NOMO-1 (cell line): ENCODE measurements around the gene BEND5.

Experiments
- DNase-seq, 2 experiments: peaks; one replicate each; lab custom pipeline; 2025; ENCODE audit not compliant: unreplicated experiment in 2 of 2; lab: John Stamatoyannopoulos, UW

The BEND5 gene, protein sequence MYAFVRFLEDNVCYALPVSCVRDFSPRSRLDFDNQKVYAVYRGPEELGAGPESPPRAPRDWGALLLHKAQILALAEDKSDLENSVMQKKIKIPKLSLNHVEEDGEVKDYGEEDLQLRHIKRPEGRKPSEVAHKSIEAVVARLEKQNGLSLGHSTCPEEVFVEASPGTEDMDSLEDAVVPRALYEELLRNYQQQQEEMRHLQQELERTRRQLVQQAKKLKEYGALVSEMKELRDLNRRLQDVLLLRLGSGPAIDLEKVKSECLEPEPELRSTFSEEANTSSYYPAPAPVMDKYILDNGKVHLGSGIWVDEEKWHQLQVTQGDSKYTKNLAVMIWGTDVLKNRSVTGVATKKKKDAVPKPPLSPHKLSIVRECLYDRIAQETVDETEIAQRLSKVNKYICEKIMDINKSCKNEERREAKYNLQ

DNA sequence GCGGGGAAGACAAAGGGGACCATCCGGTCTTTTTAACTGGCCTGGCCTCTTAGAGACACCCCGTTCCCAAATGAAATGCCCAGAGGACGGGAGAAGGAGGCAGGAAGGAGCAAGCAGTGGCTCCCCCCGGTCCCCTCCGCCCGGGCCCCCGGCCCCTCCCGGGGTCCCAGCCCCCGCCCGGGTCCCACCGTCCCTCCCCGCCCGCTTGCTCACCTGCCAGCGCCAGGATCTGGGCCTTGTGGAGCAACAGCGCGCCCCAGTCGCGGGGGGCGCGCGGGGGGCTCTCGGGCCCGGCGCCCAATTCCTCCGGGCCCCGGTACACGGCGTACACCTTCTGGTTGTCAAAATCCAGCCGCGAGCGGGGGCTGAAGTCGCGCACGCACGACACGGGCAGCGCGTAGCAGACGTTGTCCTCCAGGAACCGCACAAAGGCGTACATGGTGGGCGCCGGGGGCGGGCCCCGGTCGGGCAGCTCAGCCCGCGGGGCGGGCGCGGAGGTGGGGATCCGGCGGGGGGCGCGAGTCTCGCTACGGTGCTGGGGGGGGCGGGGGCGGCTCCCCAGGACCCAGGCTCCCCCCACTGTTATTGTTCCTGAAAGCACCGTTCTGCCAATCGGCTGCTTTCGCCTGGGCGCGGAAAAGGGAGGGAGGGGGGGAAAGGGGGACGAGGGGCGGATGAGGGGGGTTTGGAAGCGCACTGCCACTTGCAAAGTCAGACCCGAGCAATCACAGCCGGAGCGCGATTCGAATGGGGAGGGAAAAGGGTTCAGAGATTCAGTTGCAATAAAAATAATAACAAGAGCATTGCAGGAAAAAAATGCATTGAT lies at the start of gene BEND5:
TSS of gene BEND5 (minus strand) at position 499 of the 826 bp plus-strand sequence. CDS start at position 439, 60 bp downstream.
- peak; percentile 40 to 49 for DNase-seq

DNA sequence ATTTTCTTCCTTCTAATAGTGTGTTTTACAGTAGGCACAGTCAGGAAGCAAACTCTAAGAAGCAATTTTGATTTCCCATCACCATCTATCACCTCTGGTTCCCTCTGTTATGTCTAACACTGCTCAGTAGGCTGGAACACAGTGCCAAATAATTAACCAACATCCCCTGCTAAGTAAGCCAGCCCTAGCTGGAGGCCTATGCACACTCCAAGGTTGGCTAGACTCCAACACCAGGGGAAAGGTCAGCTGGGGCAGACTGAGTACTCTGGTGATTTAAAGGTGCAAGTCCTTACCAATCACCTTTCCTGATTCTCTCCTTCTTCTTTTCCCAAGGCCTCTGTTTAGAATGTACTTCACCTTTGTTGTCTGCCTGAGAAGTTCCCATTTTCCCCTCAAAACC lies 46.5 kb upstream of the BEND5 start:
- no peak for DNase-seq

DNA sequence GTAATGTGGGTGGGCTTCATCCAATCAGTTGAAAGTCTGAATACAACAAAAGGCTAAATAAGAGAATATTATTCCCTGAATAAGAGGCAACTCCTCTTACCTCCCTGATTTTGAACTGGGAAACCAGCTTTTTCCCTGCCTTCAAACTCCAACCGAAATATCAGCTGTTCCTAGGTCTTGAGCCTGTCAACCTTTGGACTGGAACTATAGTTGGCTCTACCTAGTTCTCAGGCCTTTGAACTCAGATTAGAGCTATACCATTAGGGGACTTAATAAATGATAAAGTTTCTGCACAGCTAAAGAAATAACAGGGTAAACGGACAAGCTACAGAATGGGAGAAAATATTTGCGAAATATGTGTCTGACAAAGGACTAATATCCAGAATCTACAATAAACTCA lies 43.8 kb upstream of the BEND5 start:
- no peak for DNase-seq

DNA sequence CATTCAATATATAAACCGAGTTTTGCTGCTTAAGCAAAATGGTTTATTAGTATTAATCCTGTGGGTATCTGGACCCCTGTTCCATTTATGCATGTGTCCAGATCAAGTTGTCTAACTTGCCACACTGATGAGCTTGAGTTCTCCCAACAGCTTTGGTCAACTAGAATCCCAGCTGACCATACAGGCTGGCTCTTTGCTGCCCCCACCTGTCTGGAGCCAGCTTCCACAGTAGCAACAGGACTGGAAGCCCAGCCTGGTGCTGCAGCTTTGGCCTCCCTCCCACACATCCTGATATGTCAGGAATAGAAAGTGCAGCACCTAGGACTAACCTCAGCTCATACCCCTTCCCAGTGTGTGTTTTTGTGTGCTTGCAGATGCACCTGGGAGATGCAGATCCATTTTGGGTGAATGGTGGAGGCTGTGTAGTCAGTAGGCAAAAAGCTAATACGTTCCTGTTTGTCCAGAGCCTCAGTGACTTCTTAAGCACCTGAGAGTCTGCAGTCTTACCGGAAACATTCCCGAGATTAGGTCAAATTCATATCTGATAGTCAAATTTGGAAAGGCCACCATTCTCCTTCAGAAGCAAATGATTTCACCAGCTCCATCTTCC lies 40.9 kb upstream of the BEND5 start:
- DNase-seq: peak; percentile 36 to 58

DNA sequence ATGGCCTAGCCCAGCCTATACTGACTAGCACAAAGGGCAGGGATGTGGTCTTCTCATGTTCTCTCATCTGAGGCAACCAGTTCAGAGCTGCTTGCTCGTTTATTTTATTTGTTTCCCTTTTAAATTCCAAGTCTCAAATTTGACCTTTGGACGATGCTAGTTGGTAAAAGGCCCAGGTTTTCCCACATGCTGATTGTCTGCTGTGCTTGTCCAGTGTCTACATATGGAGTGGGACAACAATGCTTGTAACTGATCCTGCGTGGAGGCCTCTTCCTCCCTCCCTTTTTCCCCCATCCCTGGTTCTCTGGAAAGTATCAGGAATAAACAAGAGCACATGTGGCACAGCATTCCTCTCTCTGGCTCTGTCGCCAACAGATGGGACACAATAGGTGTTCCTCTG lies 34.0 kb upstream of the BEND5 start:
- DNase-seq: no peak

DNA sequence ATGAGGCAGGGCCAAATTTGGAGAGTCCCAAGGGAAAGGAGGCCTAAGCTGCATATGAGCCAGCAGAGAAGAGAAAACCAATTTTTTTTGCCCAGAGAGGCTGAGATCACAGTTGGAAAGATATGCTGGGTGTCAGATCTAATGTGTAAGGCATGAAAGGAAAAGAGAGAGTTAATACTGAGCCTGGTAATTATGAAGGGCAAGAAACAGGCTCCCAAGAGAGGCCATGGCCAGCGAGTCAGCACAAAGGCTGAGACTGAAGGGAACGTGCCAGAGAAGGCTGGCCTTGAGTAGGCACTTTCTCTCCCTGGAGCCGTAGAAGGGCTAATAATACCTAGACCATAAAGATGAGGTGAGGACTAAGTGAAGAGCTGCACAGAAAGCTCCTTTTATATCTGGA lies 31.8 kb upstream of the BEND5 start:
- no peak for DNase-seq

DNA sequence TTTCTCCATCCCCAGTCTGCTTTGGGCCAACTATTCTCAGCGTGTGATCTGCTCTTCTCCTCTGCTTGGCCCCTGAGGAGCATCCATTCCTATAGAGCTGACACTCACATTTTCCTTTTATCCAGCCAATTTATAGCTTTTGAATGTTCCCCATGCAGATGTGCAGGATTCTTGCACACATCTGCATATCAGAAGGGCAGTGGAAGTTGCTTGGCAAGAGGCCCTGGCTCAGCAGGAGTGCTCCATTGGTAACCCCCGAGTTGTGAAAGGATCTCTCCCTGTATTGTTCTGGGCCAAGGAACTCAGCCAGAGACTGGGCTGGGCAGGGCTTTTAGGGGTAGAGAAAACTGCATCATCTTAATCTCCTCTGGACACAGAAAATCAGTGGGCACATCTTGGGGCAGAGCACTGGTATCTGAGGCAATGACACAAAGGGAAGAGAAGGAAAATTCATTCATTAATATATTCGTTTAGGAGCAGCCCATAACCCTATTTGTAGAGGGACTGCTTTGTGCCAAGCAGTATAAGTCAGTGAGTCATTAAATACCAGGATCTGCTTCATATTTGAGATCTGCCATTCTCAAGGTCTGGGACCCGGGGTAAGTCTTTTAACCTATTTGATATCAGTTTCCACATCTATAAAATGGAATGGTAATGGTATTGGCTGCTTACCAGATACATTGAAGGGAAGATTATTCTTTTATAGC lies 31.0 kb upstream of the BEND5 start:
- DNase-seq: no peak

DNA sequence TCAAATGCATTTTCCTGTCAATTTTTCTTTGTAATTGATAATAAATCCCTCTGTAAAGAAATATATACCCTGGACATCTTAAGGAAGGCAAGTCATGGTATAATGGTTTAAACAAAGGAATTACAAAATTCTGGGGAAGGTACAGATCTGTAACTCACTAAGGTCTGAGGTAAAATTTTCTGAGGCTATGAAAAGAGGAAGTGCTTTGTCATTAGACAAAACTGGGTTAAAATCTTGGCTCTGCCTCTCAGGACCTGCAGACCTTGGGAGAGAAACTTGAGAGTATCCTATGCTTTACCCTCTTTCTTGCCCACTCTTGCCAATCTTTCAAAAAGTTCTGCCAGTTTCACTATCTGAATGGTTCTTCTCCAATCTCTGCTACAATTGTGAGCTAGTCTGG lies 26.8 kb upstream of the BEND5 start:
- peak; percentile 31 to 70 for DNase-seq

DNA sequence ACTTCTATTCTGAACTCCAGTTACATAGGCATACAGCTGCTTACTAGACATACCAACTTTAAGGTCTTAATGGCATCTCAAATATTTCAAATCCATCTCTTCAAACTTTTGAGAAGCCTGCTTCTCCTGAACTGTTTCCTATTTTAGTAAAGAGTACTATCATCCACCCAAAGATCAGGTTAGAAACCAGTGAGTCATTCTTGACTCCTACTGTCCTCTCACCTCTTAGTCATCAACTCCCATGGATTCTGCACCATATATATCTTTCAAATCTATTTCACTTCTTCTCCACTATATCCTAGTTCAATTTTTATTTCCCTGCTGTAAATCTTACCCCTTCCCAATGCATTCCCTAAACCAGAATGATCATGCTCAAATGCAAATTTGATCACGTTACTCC lies 18.1 kb upstream of the BEND5 start:
- DNase-seq: peak in 1 of 2 experiments; percentile 18

DNA sequence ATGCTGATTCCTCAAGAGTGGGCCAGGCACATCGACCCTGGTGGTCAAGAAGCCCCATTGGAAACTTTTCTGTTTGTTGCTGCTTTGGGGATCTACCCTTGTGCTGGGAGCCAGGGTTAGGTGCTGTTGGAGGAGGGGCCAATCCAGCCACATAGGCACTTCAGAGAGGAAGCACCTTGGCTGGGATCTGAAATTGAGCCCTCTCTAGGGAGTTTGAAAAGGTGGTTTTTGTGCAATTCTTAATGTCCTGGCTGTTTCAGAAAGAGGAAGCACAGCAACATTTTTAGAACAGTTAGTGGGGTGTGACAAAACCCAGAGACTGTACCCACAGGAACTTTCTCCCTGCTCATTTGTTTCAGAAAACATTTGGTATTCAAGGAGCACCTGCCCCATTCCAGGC lies 17.2 kb upstream of the BEND5 start:
- DNase-seq: peak; percentile 76 to 89

DNA sequence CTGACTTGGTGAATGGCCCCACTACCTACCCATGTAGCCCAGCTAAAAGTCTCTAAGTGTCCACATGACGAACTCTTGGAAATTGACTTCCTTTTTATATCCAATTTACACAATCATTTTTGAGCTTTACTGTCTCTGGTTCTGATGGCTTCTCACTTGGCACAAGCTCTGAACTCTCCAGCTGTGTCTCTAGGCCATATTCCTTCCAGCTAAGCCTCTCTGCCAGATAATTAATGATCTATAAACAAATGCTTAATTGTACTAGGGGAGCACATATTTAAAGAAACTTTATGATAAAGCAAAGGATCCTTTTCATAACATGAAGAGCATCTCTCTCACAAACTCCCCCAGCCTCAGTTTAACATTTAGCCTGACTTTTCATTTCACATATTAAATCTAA lies 16.3 kb upstream of the BEND5 start:
- peak in 1 of 2 experiments; percentile 46 for DNase-seq

DNA sequence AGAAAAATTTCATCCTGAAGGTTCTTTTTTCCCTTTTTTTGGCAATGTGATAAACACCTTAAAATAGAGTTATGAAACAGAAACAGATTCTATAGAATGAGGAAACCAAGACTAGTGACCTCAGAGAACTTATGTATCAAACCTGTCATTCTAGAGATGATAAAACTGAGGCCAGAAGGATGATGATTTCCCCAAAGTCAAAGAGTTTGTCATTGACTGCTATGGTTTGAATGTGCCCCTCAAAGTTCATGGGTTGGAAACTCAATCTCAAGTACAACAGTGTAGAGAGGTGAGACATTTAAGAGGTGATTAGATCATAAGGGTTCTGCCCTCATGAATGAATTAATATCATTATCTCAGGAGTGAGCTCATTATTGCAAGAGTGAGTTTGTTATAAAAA lies 13.7 kb upstream of the BEND5 start:
- peak in 1 of 2 experiments; percentile 49 for DNase-seq

DNA sequence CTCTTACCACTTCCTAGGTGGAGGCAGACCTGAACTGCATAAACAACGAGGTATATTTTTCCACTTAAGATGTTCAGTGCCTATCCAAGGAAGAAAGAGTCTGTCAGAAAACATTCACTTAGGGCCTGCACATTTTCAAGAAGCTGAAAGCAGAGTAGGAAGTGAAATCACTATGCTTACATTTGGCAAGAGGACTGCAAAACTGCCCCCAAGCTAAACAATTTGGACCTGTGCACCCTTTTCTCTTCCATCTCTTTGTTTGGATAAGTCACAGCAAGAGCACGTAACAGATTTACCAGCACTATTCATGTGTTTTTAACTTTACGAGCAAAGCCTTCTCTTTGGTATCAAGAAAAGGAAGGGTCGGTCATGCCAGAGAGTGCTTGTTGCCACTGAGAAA lies 13.2 kb upstream of the BEND5 start:
- DNase-seq: peak; percentile 67 to 69

DNA sequence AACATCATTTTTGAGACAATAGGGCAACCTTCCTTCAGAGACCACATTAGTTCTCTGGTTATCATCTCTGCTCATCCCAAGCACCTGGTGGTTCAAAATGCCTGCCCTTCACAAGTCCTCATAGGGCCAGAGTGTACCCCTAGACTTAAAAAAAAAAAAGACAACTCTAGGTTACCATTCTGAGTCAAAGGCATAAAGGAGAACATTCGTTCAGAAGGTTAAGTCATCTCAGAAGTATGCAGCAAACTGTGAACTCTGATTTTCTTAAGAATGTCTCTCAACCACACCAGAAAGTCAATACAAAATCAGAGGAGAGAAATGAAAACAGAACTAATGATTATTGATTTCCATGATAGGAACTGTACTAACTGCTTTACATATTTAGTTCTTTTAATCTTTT lies 9.2 kb upstream of the BEND5 start:
- no peak for DNase-seq

DNA sequence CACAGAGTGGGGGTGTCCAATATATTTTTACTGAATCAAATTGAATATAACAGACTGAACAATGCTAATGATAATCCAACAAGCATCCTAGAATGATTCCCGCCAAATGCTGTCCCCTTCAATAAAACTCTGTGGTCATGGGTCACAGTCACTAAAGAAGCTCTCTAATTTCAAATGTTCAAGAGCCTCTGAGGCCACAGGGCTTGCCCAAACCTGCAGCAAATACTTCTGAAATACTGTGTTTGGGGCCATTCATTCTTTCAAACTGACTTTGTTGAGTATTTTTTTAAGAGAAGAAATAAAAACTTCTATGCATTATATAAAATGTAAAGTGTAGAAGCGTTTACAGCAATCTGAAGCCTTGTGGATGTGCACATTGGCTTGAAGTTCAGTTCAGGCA lies 7.6 kb upstream of the BEND5 start:
- no peak for DNase-seq

DNA sequence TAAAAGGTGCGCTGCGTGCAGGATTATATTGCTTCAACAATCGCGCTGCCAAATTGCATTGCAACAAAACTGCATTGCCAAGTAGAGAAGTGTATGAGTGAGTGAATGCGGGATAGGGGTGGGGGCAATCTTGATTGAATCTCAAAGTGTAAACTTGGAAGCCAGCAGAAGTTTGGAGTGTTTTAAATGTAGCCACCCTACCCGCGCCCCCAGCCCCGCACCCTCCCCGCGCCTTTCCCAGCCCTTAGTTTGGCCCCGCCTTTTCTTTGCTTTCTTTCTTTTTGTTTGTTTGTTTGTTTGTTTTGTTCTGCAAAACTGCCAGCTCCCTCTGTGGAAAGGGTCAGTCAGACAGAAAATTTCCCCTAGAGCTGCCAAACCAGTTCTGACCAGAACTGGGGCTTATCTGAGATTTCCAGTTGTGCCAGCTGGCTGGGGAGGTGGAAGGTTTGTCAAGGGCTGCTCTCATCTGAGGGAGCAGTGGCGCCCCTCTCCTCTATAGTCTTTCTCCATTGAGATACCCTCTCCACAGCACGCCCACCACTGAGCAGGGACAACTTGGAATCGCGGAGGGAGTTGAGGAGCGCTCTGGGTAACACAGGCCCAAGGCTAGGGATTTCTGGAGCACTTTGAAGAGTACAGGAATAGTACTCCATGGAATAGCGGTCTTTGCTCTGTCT lies 666 bp upstream of the BEND5 start:
- DNase-seq: no peak

DNA sequence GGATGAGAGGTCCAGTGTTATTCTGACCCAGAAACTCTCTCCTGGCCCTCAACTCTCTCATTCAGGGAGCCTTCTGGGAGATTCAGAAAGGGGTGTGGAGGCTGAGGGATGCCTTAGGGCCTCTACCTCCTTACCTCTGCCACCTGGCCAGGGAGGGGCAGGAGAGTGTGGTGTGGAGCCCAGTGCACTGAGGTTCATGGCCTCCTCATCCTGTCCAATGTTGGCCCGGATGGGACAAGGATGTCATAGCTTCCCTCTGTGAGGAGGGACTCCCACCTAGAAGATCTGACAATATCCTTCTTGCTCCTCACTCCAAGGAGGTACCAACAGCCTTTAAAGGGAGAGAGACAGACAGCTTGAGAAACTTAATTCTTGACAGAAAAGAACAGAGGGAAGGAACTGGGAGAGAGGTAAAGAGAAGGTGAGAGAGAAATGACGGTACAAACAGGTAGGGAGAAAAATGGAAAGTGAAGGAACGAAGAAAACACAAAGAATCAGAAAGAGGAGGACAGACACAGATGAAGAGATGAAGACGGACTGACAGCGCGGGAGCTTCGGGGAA lies 779 bp downstream of the BEND5 start:
- DNase-seq: peak in 1 of 2 experiments; percentile 19

DNA sequence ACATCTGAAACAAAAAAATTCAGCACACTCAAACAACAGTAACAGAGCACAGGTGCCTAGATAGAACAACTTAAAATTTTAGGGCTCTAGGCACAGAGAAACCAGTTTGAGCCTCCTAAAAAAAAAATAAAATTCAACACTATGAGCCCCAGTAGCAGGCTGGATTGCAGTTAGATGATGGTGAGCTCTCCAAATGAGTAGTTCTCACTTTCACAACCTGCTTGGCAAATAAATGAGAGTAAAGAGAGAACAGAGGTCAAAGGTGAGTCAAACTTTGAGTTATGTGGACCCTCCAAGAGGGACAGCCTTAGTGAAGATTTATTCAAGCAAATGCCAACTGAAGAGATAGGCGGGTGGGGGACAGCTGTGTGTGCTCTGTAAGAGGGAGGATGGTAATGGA lies 3.6 kb downstream of the BEND5 start:
- DNase-seq: no peak

DNA sequence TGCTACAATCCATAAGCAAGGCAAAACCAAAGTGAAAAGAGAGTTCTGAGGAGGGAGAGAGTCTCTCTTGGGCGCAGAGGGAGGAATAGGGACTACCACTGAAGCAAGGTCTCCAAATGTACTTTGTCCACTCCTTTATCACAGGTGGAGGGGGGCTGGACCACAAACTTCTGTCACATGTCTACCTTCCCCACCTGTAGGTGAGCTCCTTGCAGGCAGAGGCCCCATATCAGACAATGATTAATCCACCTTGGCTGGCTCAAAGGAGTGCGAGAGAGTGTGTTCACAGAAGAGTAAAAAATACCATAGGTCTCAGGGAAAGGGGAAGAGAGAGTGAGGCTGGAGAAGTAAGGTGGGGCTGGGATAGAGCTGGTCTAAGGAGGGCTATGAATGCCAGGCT lies 4.5 kb downstream of the BEND5 start:
- DNase-seq: no peak

DNA sequence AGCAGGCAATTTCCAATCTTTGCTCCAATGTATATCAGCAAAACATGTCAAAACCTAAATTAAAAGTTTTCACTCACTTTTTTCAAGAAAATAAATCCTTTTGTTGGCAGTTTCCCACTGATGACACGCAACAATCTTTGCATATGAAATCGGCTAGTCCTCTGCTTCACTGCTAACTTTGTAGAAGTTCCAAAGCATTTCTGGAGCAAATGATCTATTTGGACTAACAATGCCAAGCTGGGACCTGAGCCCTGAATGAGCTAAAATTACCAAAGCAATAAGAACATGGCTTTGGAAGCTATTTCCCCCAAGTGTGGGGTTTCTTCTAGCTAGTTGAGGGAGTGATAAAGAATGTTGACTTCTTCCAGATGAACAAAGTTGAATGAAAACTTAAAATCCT lies 5.1 kb downstream of the BEND5 start:
- DNase-seq: no peak
